ENCODE data around the gene ZFR2.
"Not testable (repeated sequence)": the region's sequence is repeated elsewhere in the genome, so short reads cannot be mapped to it uniquely, and the experiment has no call there.

The ZFR2 gene

DNA sequence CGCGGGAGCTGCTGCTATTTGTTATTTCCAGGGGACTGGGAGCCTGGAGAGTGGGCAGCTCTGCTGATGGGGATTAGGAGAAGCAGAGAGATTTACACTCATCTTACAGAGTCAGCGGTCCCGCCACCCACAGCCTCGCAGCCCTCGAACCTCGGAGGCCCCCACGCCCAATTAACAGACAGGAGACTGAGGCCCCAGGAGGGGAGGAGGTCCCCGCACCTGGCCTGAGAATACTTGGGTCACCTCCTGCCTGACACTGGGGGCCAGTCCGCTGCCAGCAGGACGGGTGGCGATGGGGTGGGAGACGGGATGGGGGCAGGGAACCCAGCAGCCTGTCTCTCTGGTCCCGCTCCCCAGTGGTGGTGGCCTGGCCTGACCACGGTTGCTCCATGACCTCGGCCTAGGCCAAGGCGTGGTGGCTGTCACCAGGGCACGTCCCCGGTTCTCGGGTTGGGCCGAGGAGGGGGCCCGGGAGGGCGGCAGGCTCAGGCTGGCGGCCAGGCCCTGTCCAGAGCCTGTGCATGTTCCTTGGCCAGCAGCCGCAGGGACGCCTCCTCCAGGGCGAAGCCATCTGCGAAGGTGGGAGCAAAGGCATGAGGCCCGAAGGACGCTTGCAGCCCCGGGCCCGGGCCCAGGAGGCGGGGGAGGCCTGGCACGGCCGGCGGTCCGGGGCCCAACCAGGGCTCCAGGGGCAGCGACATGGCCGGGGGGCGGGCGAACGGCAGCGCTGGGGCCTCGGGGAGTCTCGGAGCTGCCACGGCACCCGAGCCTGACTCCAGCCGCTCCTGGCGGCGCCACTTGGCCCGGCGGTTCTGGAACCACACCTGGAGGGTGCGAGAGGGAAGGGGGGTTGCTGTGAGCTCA lies 98.5 kb downstream of the ZFR2 start:
- no peak for DNase-seq

DNA sequence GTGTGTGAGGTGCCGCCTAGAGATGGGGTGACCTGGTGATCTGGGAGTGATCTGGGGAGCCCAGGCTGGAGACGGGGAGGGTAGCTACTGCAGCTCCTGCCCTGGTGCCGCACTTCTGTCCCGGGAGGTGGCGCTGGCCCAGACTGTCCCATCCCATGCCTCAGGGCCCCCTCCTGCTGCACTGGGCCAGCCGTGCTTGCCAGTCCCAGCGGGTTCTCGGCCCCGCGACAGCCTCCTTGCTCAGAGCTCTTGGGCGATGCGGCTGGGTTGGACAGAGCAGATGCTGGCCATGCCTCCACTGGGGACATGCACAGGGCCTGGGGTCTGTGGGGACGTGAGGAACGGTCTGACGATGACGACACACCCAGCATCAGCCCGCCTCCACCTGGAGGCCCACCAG lies 99.3 kb downstream of the ZFR2 start:
- no peak for DNase-seq

DNA sequence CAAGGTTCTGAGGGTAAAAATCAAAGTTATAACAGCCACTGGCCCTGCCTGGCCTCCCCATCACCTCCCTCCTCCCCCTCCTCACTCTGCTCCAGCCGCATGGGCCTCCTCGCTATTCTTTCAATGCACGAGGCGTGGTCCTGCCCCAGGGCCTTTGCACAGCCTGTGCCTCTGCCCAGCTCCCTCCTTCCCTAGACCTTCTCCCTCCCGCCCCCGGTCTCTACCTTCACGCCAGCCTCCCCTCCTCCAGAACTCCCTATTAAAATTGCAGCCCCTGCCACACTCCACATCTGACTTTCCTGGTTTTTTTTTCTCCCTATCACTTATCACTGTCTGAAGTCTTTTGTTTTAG lies 100.1 kb downstream of the ZFR2 start:
- no peak for DNase-seq

DNA sequence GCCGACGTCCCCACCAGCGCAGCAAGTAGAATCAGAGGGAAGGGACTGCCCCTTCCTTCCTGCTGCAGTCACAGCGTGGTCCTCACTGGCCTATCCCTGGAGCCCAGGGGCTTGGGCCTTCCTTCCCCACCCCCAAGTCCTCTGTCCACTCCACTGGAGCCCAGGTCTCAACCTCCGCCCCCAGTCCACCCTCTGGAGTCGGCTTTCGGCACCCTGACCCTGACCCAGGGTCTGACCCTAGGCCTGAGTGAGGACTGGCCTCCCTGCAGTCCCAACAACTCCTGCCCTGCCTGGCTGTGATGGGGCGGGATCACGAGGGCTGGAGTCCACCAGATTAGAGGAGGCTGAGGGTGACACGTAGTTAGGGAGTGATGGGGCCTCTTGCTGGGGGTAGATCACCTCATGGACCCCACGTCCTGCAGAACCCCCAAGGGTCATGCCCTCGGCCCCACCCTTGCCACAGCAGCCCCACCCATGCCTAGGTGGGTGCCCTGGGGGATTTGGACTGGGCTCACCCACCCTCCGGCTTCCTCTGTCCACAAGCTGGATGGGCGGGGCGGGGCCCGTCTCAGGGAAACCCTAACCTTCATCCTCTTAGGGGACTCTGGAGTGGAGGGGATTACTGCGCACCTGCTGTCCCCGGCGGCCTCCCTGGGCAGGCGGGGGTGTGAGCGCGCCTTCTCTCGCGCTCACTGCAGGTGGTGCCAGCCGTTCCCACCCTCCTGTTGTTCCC lies 100.7 kb downstream of the ZFR2 start:
- DNase-seq, result no peak

DNA sequence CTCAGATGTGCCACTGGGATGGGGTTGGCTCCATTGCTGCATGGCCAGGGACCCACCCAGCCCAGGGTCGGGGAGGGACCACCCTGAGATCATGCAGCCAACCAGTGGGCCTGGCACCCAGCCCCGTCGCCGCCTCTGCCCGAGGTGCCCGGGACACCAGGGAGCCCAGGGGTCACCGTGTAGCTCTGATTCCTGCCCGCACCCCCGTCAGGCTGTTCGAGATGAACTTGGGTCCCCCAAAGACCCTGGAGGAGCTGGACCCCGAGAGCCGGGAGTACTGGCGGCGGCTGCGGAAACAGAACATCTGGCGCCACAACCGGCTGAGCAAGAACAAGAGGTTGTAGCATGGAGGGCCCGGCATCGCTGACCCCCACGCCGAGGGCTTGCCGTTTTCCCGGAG lies 101.8 kb downstream of the ZFR2 start:
- DNase-seq, result no peak

DNA sequence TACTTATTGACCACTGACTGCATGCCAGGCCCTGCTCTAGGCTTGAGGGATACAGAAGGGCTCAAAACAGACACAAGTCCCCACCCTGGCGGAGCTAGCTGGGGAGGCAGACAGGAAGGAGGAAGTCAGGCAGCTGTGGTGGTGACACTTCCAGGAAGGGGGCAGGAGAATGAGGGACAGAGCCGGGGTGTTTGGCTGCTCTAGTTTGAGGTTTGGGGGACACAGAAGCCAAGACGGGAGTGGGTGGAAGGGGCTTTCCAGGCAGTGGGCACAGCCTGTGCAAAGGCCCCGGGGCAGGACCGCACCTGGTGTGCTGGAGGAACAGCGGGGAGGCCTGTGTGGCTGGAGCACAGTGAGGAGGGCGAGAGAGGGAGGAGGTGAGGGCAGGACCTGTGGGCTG lies 102.3 kb downstream of the ZFR2 start:
- DNase-seq, result no peak

DNA sequence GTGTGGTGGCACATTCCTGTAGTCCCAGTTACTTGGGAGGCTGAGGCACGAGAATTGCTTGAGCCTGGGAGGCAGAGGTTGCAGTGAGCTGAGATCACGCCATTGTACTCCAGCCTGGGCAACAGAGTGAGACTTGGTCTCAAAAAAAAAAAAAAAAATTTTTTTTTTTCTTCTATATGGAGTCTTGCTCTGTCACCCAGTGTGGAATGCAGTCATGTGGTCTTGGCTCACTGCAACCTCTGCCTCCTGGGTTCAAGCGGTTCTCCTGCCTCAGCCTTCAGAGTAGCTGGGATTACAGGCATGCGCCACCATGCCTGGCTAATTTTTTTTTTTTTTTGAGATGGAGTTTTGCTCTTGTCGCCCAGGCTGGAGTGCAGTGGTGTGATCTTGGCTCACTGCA lies 103.1 kb downstream of the ZFR2 start:
- DNase-seq, result not testable (repeated sequence)

DNA sequence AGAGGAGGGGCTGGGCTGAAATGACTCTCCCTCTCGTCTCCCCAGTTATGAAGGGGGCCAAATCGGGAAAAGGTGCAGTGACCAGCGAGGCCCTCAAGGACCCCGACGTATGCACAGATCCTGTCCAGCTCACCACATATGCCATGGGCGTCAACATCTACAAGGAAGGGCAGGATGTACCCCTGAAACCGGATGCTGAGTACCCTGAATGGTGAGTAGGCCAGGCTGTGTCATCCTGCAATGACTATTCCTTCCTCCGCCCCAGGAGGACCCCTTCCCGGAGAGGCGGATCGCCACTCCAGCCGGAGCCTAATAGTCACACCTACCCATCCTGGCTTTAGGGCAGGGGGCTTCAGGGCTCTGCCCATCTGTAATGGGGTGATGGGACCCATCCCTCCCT lies 103.7 kb downstream of the ZFR2 start:
- DNase-seq, result no peak

DNA sequence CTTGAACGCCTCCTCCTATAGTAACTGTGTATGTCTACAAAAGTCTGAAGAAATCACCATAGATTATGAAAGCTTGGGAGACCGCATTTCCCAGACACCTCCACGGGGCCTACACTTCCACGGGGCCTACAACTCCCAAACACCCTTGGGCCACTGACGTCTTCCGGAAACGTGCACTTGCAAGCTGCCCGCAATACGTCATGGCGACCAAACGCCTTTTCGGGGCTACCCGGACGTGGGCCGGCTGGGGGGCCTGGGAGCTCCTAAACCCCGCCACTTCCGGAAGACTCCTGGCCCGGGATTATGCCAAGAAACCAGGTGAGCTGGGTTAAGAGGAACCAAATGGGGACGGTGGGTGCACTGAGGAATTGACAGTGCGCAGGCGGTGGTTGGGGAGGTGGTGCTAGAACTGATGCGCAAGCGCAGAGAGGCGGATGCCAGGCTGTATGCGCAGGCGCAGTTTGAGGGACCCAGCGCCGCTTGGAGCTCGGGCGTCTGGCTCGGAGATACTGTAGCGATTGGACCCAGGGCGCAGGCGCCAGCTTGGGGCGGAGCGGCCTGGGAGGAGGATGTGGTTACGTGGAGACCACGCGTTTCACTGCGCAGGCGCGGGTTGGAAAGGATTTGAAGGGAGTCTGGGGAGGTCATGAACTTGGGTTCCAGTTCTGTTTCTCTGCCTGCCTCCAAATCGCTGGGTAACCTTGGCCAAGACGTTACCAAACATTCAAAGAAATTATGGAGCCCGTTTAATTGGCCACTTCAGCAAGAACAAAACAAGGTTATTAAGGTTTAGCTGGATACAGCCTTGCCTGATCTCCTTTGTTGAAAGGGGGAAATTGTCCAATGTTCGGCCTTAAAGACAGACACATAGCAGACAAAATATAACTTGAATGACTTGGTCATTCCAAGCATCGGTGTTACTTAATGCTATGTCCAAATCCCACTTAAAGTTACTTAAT lies 106.1 kb downstream of the ZFR2 start, which contains the start of gene MRPL54:
Gene MRPL54, plus strand, starts transcription at position 182 of the 959 bp plus-strand sequence. Its CDS starts 19 bp downstream, at position 201.
- DNase-seq, result peak; percentile 99

DNA sequence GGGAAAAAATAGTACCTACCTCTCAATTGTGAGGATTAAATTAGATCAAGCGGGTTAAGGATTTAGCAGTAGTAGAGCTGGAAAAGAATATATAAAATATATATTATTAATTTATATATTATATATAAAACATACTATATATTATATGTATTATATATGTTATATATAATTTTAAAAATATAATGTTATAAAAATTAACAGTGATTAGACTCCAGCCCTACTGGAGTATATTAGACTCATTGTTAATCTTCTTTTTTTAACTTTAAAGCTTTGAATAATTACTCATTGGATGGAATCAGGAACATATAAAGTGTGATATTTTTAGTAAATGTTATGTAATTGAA lies 106.7 kb downstream of the ZFR2 start:
- no peak for DNase-seq

DNA sequence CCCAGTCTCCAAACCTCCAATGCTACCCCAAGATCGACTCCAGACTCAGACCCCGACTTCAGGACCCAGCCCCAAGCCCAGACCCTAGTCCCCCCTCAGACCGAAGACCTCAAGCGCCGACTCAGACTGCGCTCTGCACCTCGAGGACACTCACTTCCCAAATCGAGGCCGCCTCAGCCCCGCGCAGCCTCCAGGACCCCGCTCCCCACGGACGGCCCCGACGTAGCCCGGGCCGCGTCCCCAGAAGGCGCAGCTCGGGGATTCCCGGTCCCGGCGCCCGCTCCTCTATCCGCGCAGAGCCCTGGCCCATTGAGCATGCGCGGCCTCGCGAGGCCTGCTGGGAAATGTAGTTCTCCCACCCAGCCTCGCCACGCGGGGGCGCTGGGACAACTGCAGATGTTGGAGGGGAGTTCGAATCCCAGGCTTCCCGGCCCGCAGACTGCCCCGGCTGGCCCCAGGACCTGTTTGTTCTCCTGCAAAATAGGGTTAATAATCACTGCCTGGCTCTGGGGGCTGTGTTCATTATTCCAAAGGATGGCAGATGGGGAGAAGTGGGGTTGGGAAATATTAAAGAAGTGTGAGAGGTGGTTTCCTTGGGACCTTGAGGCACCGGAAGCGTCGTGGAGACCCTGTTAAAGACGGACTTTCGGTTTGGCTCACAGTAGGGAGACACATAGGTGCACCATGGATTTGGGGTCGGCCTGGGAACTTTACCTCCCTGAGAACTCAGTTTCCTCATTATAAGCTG lies 107.3 kb downstream of the ZFR2 start, which contains the start of gene APBA3:
Gene APBA3, minus strand, starts transcription at position 311 of the 748 bp plus-strand sequence. CDS start 1,428 bp downstream, outside the sequence.
- peak; percentile 88 for DNase-seq

DNA sequence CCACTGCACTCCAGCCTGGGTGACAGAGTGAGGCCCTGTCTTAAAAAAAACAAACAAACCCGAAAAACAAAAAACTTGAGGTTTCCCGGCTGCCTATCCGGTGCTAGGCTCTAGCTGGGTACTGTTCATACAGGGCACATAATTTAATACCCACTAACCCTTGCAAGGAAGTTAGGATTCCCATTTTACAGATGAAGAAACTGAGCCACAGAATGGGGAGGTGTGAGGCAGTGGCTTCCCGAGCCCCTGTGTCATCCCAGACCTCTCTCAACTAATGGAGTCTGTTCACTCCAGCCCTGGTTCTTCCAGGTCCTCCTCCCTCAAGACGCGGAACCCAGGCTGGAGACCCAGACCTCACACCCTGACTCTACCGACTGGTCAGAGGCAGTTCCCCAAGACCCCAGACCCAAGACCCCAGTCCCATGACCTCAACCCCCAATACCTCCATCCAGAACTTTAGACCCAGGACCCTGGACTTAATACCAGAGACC lies 107.9 kb downstream of the ZFR2 start:
- DNase-seq, result no peak

DNA sequence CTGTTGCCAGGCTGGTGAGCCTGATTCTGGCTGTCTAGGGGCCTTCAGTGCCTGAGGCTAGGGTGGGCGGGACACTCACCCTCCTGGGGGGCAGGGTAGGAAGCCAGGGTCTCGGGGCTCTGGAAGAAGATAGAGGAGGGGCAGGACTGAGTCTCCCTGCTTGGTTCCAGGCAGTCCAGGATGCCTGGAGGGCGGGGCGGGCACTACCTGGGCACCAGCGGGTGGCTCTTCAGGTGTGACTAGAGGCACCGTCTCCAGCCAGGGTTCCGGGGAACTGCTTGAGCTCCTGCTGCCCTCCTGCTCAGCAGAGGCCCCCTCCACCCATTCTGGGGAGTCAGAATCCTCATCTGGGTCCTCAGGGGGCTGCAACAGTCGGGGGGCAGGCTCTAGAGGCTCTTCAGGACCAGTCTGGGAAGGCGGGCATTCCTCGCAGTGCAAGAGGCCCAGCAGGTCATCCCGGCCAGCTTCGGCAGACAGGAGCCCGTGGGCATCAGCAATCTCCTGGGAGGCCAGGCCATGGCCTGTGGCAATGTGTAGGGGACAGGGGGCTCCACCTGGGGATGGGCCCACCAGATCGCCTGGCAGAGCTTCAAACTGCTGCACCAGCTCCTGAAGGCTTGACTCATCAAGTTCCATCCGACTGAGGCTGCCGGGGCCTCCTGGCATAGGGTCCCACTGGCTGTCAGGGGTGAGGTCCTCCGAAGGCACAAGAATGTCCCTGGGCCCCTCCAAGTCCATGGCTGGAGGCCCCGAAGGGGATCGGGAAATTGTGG lies 109.2 kb downstream of the ZFR2 start:
- no peak for DNase-seq

DNA sequence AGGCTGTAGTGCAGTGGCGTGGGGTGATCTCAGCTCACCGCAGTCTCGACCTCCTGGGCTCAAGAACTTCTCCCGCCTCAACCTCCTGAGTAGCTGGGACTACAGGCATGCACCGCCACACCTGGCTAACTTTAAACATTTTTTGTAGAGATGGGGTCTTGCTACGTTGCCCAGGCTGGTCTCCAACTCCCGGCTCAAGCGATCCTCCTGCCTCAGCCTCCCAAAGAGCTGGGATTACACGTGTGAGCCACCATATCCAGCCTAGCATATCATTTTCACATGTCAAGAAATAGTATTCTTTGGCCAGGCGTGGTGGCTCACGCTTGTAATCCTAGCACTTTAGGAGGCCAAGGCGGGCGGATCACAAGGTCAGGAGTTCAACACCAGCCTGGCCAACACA lies 110.5 kb downstream of the ZFR2 start:
- DNase-seq, result not testable (repeated sequence)

DNA sequence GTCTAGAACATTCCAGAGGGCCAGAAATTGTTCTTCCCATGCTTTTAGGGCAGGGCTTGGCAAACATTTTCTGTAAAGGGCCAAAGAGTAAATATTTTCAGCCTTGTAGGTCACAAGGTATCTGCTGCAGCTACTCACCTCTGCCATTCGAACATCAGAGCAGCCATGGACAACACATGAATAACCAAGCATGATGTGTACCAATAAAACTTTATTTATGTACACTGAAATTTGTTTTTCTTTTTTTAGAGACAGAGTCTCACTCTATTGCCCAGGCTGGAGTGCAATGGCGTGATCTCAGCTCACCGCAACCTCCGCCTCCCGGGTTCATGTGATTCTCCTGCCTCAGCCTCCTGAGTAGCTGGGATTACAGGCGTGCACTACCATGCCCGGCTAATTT lies 111.1 kb downstream of the ZFR2 start:
- DNase-seq, result not testable (repeated sequence)
